Activated CD8-positive, alpha-beta memory T cell treated with anti-CD3 and anti-CD28 coated beads, Interleukin-2, amount 50 U/mL, for 24 hours (primary cell): ENCODE results near the gene NAA25.
A peak's percentile ranks its signal among the peaks of the same experiment; 100 is the strongest.
"Not testable (repeated sequence)": the region's sequence is repeated elsewhere in the genome, so short reads cannot be mapped to it uniquely, and the experiment has no call there.

Experiments used
- DNase-seq: peaks from one replicate; pipeline ENCODE4 v3.0.0-alpha.2; 2020; ENCODE audit errors: extremely low read depth

The NAA25 gene

GRCh38 chr12:112061137-112061536 is 47.4 kb downstream of the NAA25 start:
- DNase-seq = no peak

- no peak for DNase-seq
These were observed 59.2 kb downstream of the NAA25 start for GRCh38 chr12:112049351-112049750.

GRCh38 chr12:112046003-112046402 is 62.6 kb downstream of the NAA25 start:
- no peak for DNase-seq

- DNase-seq = not testable (repeated sequence)
These were observed 72.0 kb downstream of the NAA25 start for GRCh38 chr12:112036614-112037013.

- DNase-seq = no peak
These were observed 73.3 kb downstream of the NAA25 start for GRCh38 chr12:112035219-112035785.

- DNase-seq = no peak
These were observed 76.3 kb downstream of the NAA25 start for GRCh38 chr12:112032292-112032691.

- no peak for DNase-seq
These were observed 77.1 kb downstream of the NAA25 start for GRCh38 chr12:112031472-112031871.

- no peak for DNase-seq
These were observed 79.3 kb downstream of the NAA25 start for GRCh38 chr12:112029301-112029700.

- no peak for DNase-seq
These were observed 82.7 kb downstream of the NAA25 start for GRCh38 chr12:112025808-112026375.

- no peak for DNase-seq
These were observed 84.7 kb downstream of the NAA25 start for GRCh38 chr12:112023759-112024396.

- DNase-seq = no peak
These were observed 86.2 kb downstream of the NAA25 start for GRCh38 chr12:112022241-112023016.

GRCh38 chr12:112020947-112021457 is 87.6 kb downstream of the NAA25 start:
- DNase-seq = no peak

- no peak for DNase-seq
These were observed 89.9 kb downstream of the NAA25 start for GRCh38 chr12:112018571-112019237.

GRCh38 chr12:112017041-112017440 is 91.5 kb downstream of the NAA25 start:
- DNase-seq = no peak

- DNase-seq = no peak
These were observed 92.6 kb downstream of the NAA25 start for GRCh38 chr12:112015938-112016337.

- peak; percentile 48 for DNase-seq
These were observed 94.8 kb downstream of the NAA25 start for GRCh38 chr12:112013601-112014402.

- peak; percentile 100 for DNase-seq
These were observed 95.6 kb downstream of the NAA25 start, which contains the start of the genes ERP29 and TMEM116 for GRCh38 chr12:112012775-112013600. Gene ERP29, plus strand, starts transcription at chr12:112013426. Its CDS starts 40 bp downstream, at chr12:112013466. Gene TMEM116, minus strand, starts transcription at chr12:112013165. Its CDS starts 7,895 bp downstream, at chr12:112005270.

- no peak for DNase-seq
These were observed 96.9 kb downstream of the NAA25 start for GRCh38 chr12:112011685-112012084.

- DNase-seq = no peak
These were observed 97.9 kb downstream of the NAA25 start for GRCh38 chr12:112010415-112011344.
